HG02884 (cell line): ENCODE results near the gene KDM4C.
"Not testable (repeated sequence)": the region's sequence is repeated elsewhere in the genome, so short reads cannot be mapped to it uniquely, and the experiment has no call there.

ENCODE experiments used
- ATAC-seq: cut with Tn5 transposase; IDR thresholded peaks from one replicate; pipeline ENCODE4 v1.9.1; 2021; ENCODE audit warnings: mild to moderate bottlenecking, moderate library complexity; ENCODE audit not compliant: unreplicated experiment

The KDM4C gene

GRCh38 chr9:7153566-7153965 lies 395.8 kb downstream of the KDM4C start:
- ATAC-seq, result no peak

GRCh38 chr9:7154003-7154619 lies 396.3 kb downstream of the KDM4C start:
- ATAC-seq, result no peak

GRCh38 chr9:7154650-7155049 lies 396.9 kb downstream of the KDM4C start:
- no peak for ATAC-seq

- ATAC-seq, result no peak
Measured at GRCh38 chr9:7161469-7161868, 403.7 kb downstream of the KDM4C start.

- no peak for ATAC-seq
Measured at GRCh38 chr9:7163932-7164331, 406.2 kb downstream of the KDM4C start.

- ATAC-seq, result no peak
Measured at GRCh38 chr9:7164440-7165330, 406.9 kb downstream of the KDM4C start.

GRCh38 chr9:7165331-7165975 lies 407.7 kb downstream of the KDM4C start:
- no peak for ATAC-seq

GRCh38 chr9:7166074-7166473 lies 408.3 kb downstream of the KDM4C start:
- ATAC-seq, result no peak

GRCh38 chr9:7169717-7170389 lies 412.1 kb downstream of the KDM4C start:
- ATAC-seq, result no peak

- ATAC-seq, result no peak
Measured at GRCh38 chr9:7171396-7172153, 413.8 kb downstream of the KDM4C start.

- no peak for ATAC-seq
Measured at GRCh38 chr9:7172154-7173115, 414.7 kb downstream of the KDM4C start.

GRCh38 chr9:7173139-7173538 lies 415.4 kb downstream of the KDM4C start:
- ATAC-seq, result no peak

- ATAC-seq, result no peak
Measured at GRCh38 chr9:7174301-7174700, 416.5 kb downstream of the KDM4C start.

- ATAC-seq, result no peak
Measured at GRCh38 chr9:7174884-7175283, 417.1 kb downstream of the KDM4C start.

GRCh38 chr9:7176561-7176960 lies 418.8 kb downstream of the KDM4C start:
- no peak for ATAC-seq

GRCh38 chr9:7177383-7177782 lies 419.6 kb downstream of the KDM4C start:
- no peak for ATAC-seq

- ATAC-seq, result no peak
Measured at GRCh38 chr9:7178729-7179128, 421.0 kb downstream of the KDM4C start.

- no peak for ATAC-seq
Measured at GRCh38 chr9:7180247-7180646, 422.5 kb downstream of the KDM4C start.

- ATAC-seq, result not testable (repeated sequence)
Measured at GRCh38 chr9:7183139-7183538, 425.4 kb downstream of the KDM4C start.
